A673 (cell line): ENCODE results near the gene RNPEPL1. TPM values are rescaled to one million over a fixed set of nuclear protein-coding genes. Genes with fewer than 3 reads are reported as not detected.

Experiments used
- BruUV-seq: library from RNA; stranded (reverse); fragments of 400-500 nt; replicated peaks from 2 replicates; lab custom pipeline; 2021; lab: Mats Ljungman, UMichigan
- CTCF ChIA-PET: fragments of 300-600 bp; sonication (Branson Sonifier 250); formaldehyde crosslinking; loops from one replicate; lab custom pipeline; 2022; ENCODE audit warnings: antibody characterized with exemption; lab: Charles Lee
- POLR2A ChIA-PET: fragments of 300-600 bp; sonication (Branson Sonifier 250); formaldehyde crosslinking; loops from one replicate; lab custom pipeline; 2022; ENCODE audit warnings: antibody characterized with exemption; ENCODE audit not compliant: low non-redundant PET; lab: Charles Lee
- DNase-seq: peaks from one replicate; pipeline ENCODE4 v3.0.0-alpha.2; 2015; ENCODE audit warnings: low spot score
- H3K27ac ChIP-seq: fragments of 200-600 bp; sonication (generic); 2 replicates; pipeline ENCODE4 v1.5.1; 2016; ENCODE audit warnings: mixed run types, low read depth, mild to moderate bottlenecking, mixed read lengths, antibody characterized with exemption, low read length; ENCODE audit not compliant: poor library complexity, severe bottlenecking
- H3K27me3 ChIP-seq: fragments of 200-600 bp; sonication (generic); replicated peaks from 2 replicates; pipeline ENCODE4 v1.6.1; 2017; ENCODE audit warnings: mixed run types, low read depth, mild to moderate bottlenecking, mixed read lengths, antibody characterized with exemption, low read length; ENCODE audit not compliant: insufficient read depth, poor library complexity
- H3K36me3 ChIP-seq: fragments of 200-600 bp; sonication (generic); 2 replicates; pipeline ENCODE4 v1.6.1; 2016; ENCODE audit warnings: mixed run types, mild to moderate bottlenecking, mixed read lengths, antibody characterized with exemption, low read length; ENCODE audit not compliant: insufficient read depth, poor library complexity, severe bottlenecking
- H3K4me1 ChIP-seq: fragments of 200-600 bp; sonication (generic); 2 replicates; pipeline ENCODE4 v1.6.1; 2017; ENCODE audit warnings: mixed run types, mild to moderate bottlenecking, mixed read lengths, antibody characterized with exemption, low read length; ENCODE audit not compliant: insufficient read depth, poor library complexity, severe bottlenecking
- H3K4me3 ChIP-seq: fragments of 200-600 bp; sonication (generic); 2 replicates; pipeline ENCODE4 v1.5.1; 2016; ENCODE audit warnings: low read depth, mixed run types, mild to moderate bottlenecking, mixed read lengths, low read length; ENCODE audit not compliant: poor library complexity, severe bottlenecking
- H3K9me3 ChIP-seq: fragments of 200-600 bp; sonication (generic); 2 replicates; pipeline ENCODE4 v1.6.1; 2016; ENCODE audit warnings: mixed run types, low read depth, mild to moderate bottlenecking, mixed read lengths, antibody characterized with exemption, low read length; ENCODE audit not compliant: poor library complexity, severe bottlenecking
- CTCF ChIP-seq: fragments of 300-800, 200-600 bp; sonication (generic); conservative IDR thresholded peaks from 2 replicates; pipeline ENCODE4 v1.5.1; 2017; ENCODE audit warnings: low read depth, mild to moderate bottlenecking, antibody characterized with exemption, low read length, moderate library complexity, mixed read lengths
- EZH2 ChIP-seq: fragments of 200-600 bp; sonication (generic); IDR thresholded peaks from 2 replicates; pipeline ENCODE4 v1.6.1; 2017; ENCODE audit warnings: borderline replicate concordance, low read depth, mild to moderate bottlenecking, mixed read lengths, antibody characterized with exemption, low read length; ENCODE audit not compliant: poor library complexity, severe bottlenecking
- intact Hi-C: fragments of 100-400 bp; cut with micrococcal nuclease; formaldehyde crosslinking; loops from one replicate; pipeline ENCODE4 v1.10.0; 2022; ENCODE audit not compliant: unreplicated experiment
- total RNA-seq: library from RNA; stranded (reverse); gene quantifications from 2 replicates; pipeline ENCODE4 v1.2.3, GENCODE V29; 2021

The RNPEPL1 gene
- total RNA-seq, 1 experiment from 2014 or later = 26.5 TPM

- no peak overlapping the region for H3K4me3 ChIP-seq
- ChIA-PET CTCF (no interaction called here), POLR2A (no interaction called here)
- peaks cover 28% of the 10 kb centered on the region for H3K4me1 ChIP-seq
- no peak overlapping the region for H3K27ac ChIP-seq
- H3K9me3 ChIP-seq = no peaks in the 10 kb centered on the region
- DNase-seq = no peak
- intact Hi-C loops = no loop called here
- no peaks in the 10 kb centered on the region for H3K36me3 ChIP-seq
- no TSS peak for BruUV-seq
- H3K27me3 ChIP-seq = no peaks in the 10 kb centered on the region
- TF ChIP-seq CTCF (no peak), EZH2 (no peak)
These were observed 4.2 kb upstream of the RNPEPL1 start for GRCh38 chr2:240563951-240564560.

- Histone ChIP-seq H3K4me3 (no peak overlapping the region), H3K27ac (no peak overlapping the region), H3K9me3 (no peaks in the 10 kb centered on the region), H3K27me3 (no peaks in the 10 kb centered on the region), H3K4me1 (peaks cover 23% of the 10 kb centered on the region), H3K36me3 (no peaks in the 10 kb centered on the region)
- TF ChIP-seq CTCF (no peak), EZH2 (no peak)
- intact Hi-C loops = no loop called here
- ChIA-PET POLR2A (no interaction called here), CTCF (no interaction called here)
- no TSS peak for BruUV-seq
- no peak for DNase-seq
These were observed 3.5 kb upstream of the RNPEPL1 start for GRCh38 chr2:240564561-240565332.

DNA sequence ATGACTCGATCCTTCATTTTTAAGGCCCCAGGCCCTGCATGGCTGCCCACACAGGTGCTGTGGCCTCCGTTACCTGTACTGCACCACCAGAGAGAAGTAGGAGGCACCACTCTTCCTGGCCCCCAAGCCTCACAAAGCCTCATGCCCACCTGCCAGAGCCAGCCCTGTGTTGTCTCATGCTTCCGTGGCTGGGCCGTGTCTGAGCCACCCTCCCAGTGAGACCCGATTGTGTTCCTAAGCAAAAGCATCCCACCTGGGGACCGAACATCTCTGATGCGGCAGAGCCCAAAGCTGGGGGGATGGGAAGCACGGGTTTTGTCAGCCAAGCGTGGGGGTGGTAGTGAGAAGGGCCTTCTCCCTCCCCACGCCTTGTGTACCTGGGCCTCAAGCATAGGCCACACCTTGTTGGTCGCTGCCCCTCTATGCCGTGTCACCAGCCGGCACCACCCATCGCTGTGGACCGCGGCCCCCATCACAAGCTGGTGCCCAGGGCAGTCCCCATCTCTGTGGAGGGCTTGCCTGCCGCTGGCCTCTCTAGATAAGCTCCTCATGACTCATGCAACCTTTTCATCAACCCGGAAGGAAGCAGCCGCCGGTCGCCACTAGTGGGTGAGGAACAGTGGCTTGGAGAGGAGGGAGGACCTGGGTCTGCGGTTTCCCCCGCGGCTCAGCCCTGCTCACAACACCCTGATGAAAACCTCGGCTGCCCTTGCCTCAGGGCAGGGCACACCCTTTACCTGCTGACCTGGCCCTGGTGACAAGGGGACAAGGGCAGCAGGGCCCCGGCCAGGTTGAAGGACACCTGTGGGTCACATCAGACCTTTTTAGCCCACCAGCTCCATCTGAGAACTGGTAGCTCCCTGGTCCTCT, 2.7 kb upstream of the RNPEPL1 start:
- CTCF ChIA-PET = interaction anchor here (1.8 kb wide), 1 partner anchor 21 kb away, joined by 14 read pairs; the partner anchor contains the start of gene CAPN10

More for the DNA sequence above, 2.7 kb upstream of the RNPEPL1 start:
- H3K4me3 ChIP-seq = peak overlapping the region; percentile 17
- peak; percentile 58 for DNase-seq
- no peaks in the 10 kb centered on the region for H3K36me3 ChIP-seq
- no peaks in the 10 kb centered on the region for H3K27me3 ChIP-seq
- intact Hi-C loops = loop anchor here (1.0 kb wide), 1 partner anchor 21 kb away; the partner anchor contains the start of gene CAPN10
- peaks cover 21% of the 10 kb centered on the region for H3K4me1 ChIP-seq
- POLR2A ChIA-PET = no interaction called here
- BruUV-seq = no TSS peak
- H3K27ac ChIP-seq = peak overlapping the region; percentile 73
- TF ChIP-seq CTCF (no peak), EZH2 (no peak)
- no peaks in the 10 kb centered on the region for H3K9me3 ChIP-seq
